NCI-H82 treated with DMSO at 0.1 percent for 48 hours (cell line): Measurements from ENCODE around the gene FOXP1.

ENCODE experiments used
- DNase-seq: peaks from one replicate; lab custom pipeline; 2025; ENCODE audit not compliant: unreplicated experiment; lab: John Stamatoyannopoulos, UW

The FOXP1 gene

DNA sequence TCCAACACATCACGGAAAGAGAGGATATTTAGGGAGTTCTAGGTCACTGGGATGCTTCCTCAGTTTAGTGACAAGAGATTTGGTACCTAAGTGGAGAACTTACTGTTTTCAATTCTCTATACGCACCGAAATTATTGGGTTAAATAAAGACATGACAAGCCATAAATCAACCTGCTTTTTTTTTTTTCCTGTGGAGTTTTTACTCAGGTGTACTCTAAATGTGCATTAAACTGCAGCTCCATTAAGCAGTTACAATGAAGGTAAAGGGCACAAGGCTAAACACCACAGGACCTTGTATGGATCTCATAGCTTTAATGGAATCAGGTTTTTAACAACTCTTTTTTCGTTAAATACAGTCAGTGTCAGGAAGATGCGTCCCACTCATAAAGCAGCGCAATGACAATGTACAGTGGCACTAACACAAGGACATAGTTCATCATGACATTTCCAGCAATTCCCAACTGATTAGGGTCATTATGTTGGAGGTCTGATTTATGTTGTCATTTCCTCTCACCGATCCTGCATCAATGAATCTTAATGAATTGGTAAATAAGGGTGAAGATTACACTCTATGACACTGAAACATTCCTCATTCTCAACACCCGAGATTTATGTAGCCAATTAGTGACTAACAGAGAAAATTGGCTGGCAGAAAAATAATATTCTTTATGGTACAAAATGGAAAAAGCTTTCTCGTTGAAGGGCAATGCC, 355.2 kb downstream of the FOXP1 start:
- no peak for DNase-seq

DNA sequence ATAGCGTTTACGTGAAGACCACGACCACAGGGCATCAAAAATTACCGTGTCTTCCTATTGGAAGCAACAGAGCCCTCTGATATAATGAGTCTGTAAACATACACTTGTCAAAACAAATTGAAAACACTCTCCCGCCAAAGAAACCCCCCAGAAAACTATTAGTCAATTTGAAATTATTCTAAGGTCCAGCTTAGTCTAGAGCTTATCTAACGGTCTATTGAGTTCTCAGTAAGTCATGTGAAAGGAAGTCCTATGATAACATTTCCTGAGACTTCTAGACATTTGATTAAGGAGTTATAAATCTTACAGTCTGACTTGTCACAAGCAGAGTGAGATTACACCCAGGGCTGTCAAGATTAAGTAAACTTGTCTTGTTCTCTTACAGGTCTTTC, 356.3 kb downstream of the FOXP1 start:
- no peak for DNase-seq

- no peak for DNase-seq
Measured at GRCh38 chr3:71226565-71227269, 356.8 kb downstream of the FOXP1 start.

GRCh38 chr3:71225951-71226564, 357.5 kb downstream of the FOXP1 start:
- no peak for DNase-seq

GRCh38 chr3:71225002-71225684, 358.4 kb downstream of the FOXP1 start:
- DNase-seq, result no peak

DNA sequence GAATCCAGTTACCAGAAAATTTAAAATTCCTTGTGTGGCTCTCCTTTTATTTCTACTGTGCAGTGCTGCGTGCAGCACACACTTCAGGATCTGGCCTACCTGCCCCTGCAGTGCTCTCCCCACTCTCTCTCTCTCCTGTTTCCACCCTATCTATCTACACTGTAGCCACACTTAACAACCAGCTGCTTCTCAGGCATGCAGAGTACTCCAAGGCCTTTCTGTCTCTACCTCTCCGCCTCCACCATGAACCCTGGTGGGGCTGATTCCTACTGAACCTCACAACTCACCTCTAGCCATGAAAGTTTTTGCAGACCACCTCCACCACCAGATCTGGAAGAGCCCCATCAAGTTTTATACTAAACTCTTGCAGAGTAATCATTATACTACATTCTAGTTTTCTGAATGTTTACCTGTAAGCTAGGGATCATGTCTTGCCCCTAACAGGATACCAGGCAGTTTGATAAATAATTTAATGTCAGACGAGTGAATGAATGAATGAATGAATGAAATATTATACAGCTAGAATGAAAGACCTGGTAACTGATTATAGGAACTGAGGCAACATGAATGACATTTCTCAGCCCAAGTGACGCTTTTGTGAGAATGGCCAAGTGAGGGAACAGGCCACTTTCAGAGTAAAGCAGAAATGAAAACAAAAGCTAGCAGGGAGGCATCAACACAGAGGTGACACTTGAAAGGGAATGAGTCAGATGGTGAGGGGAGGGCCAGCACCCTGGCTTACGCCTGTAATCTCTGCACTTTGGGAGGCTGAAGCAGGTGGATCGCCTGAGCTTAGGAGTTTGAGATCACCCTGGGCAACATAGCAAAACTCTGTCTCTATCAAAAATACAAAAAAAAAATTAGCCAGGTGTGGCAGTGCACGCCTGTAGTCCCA, 363.5 kb downstream of the FOXP1 start:
- no peak for DNase-seq

GRCh38 chr3:71218508-71218907, 365.0 kb downstream of the FOXP1 start:
- no peak for DNase-seq

DNA sequence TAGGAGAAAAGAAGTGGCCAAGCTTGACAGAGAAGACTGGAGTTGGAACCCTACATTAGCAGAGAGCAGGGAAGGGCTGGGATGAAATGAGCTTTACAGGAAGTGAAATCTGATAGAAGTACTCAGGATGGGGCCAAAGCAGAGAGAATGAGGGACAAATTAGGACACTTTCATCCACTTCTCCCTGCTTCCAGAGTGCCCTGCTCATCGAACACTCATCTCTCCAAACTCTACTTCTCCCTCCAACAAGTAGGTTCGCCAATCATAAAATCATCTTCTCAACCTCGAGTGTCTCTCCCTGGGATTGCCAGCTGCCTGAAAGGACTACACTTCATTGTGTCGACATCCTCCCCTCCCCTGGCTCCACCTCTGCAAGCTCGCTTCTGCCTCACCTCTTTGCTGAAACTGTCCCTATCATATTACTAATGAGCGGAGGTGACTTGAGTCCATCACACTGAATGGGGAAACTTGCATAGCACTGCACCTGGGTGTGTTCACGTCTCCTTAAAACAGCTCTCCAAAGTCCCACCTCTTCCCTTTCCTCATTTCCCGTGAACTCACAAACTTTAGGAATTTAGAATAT, 365.8 kb downstream of the FOXP1 start:
- no peak for DNase-seq

GRCh38 chr3:71215351-71215750, 368.2 kb downstream of the FOXP1 start:
- DNase-seq, result no peak

- DNase-seq, result no peak
Measured at GRCh38 chr3:71214797-71215196, 368.7 kb downstream of the FOXP1 start.

GRCh38 chr3:71214016-71214415, 369.5 kb downstream of the FOXP1 start:
- no peak for DNase-seq

DNA sequence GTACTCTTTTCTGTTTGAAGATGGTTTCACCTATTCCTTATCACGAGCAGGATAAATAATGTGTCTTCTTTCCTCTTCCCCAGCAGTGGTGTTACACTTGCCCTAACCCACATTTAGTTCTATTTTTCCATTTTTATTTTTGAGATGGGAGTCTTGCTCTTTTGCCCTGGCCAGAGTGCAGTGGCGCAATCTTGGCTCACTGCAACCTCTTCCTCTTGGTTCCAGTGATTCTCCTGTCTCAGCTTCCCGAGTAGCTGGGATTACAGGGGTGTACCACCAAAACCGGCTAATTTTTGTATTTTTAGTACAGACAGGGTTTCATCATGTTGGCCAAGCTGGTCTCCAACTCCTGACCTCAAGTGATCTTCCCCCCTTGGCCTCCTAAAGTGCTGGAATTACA, 372.4 kb downstream of the FOXP1 start:
- DNase-seq, result no peak

GRCh38 chr3:71210257-71211007, 373.1 kb downstream of the FOXP1 start:
- DNase-seq, result no peak

DNA sequence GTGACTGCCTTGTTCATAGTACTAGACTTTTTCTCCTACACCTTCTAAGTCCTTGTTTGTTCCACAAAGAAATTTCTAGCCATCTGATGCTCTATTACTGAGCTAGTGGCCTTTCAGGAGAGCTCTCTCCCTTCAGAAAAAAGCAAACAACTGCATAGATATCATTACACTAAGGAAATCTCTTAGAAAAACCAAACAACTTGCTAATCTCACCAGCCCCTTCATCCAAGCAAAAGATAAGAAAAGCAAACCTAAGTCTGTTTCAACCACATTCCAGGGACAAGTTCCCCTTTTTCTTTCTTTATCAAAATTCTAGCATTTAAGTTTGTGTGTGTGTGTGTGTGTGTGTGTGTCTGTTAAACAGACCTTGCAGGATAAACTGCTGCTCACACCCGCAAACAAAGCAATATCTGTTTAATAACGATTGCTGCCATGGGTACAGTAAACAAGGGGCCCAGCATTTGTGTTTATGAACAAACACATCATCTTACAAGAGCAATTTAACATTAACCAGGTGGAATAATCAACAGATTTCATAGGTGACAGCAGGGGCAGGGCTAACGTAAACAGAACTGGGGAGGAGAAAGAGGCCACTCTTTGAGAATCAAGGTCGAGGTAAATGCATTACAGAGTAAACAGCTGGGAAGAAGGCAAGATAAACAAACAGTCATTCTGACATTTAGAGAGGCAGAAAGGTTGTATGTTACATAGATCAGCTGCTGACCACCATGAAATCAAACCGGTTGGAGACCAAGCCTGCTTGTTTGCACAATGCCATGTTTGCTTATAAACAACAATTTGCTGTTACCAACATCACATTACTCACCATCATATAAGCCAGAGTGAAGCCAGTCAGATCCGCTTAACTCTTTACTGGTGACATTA, 375.1 kb downstream of the FOXP1 start:
- DNase-seq, result no peak

DNA sequence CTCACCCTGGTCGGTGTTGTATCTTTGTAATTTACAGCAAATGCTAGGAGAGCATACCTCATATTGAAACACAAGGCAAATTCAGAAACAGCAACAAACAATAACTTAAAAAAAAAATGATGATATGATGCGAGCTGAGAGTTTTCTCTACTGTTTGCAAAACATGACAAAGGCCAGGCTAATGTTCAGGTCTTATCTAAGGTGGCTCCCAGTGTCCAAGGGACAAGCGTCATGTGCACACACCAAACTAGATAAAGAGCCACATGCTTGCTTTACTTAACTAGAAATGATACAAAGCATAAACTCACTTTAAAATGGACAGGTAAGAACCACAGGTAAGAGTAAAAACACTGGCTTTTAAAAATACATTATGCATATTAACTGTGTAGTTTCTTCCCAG, 375.9 kb downstream of the FOXP1 start:
- DNase-seq, result no peak

GRCh38 chr3:71206305-71207165, 377.0 kb downstream of the FOXP1 start:
- DNase-seq, result no peak

- no peak for DNase-seq
Measured at GRCh38 chr3:71203727-71204488, 379.6 kb downstream of the FOXP1 start.
